GM21576 (cell line): Measurements from ENCODE around the gene GPR17.

Experiments
- ATAC-seq: cut with Tn5 transposase; IDR thresholded peaks from one replicate; pipeline ENCODE4 v1.9.1; 2021; ENCODE audit warnings: mild to moderate bottlenecking, moderate library complexity; ENCODE audit not compliant: unreplicated experiment

Gene GPR17

GRCh38 chr2:127654084-127654837 is 8.3 kb downstream of the GPR17 start:
- ATAC-seq, result no peak

GRCh38 chr2:127654838-127655175 is 8.9 kb downstream of the GPR17 start:
- ATAC-seq, result no peak

DNA sequence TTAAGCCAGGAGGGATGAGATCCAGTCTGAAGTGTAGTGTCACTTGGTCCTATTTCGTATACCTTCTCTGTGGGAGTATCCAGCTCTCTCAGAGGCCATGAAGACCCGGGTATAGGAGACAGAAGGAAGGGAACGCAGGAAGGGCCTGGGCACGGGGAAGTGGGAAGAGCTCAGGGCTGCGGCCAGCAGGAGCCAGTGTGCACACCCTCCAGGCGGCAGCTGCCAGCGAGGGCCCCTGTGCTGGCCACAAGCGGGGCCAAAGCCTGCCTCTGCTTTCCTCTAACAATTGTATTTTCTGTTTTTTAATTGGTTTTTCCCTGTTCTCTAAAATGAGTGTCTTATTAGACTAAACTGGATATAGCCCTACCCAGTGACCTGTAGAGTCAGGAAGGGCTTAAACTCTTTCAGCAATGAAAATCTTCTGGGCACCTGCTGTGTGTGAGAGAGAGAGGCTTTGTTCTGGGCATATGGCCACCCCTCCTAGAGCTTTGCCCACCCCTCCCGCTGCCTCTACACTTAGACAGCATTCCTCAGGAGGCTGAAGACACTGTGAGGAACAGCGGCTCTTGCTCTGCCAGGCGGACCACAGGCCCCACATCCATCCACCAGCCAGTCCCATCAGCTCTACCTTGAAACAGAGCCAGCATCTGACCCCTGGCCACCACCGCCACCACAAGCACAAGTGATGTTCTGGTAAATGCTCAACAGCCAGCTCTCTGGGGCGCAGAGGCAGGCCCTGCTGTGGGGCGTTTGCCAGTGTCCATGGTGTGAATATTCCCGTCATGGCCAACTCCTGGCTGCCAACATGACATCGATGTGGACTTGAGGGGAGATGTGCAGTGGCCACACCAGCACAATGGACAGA is 9.5 kb downstream of the GPR17 start:
- no peak for ATAC-seq

GRCh38 chr2:127656569-127657231 is 10.7 kb downstream of the GPR17 start:
- no peak for ATAC-seq

DNA sequence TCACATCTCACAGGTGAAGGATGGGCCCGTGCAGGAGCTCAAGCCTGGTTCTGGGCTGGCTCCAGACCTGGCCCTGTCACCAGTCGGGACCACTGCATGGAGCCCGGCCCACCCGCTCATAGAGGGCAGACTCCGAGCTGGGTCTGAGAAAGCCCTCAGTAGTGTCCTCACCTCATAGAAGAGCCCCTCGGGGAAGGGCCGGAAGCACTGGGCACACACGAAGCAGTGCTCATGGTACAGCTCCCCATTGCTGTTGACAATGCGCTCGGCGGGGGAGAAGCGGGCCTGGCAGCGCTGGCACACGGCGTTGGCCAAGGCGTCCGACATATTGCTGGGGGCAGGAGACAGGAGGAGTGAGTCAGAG is 11.3 kb downstream of the GPR17 start:
- ATAC-seq, result no peak

GRCh38 chr2:127658146-127658545 is 12.2 kb downstream of the GPR17 start:
- no peak for ATAC-seq

- ATAC-seq, result no peak
Observed at GRCh38 chr2:127658641-127659407, 12.9 kb downstream of the GPR17 start.

DNA sequence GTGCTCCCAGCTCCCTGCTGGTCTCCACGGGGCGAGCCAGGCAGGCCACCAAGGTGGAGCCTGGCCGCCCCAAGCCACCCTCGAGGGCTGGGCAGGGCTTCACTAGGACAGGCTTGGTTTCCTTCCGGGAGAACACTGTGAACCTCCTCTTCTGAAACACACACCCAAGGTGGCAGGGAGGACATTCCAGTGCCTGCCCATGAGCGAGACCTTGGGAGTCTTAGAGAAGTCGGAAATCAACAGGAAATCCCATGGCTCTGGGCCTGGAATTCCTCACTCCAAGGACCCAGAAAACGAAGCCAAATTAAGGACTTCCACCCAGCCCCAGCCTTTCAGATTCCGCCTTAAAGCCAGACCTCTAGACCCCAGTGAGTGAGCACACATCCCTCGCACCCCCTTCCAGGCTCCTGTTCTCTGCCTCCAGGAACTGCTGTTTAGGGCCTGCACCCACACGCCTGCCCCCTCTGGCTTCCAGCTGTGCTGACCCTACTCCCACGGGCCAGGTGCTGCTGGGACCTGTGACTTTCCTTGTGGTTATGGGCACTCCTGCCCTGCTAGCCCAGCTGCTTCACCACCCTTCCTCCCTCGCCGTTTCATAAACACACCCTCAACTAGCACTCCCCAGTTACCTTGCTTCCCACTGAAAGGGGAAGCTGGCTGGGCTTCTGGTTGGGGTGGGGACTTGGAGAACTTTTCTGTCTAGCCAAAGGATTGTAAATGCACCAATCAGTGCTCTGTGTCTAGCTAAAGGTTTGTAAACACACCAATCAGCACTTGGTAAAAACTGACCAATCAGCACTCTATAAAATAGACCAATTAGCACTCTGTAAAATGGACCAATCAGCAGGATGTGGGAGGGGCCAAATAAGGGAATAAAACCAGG is 13.7 kb downstream of the GPR17 start:
- ATAC-seq, result no peak

DNA sequence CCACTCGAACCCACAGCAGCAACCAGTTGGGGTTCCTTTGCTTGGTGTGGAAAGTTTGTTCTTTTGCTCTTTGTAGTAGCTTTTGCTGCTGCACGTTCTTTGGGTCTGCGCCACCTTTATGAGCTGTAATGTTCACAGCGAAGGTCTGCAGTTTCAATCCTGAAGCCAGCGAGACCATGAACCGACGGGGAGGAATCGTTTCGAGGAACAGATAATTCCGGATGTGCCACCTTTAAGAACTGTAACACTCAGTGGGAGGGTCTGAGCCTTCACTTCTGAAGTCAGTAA is 14.3 kb downstream of the GPR17 start:
- ATAC-seq, result no peak

DNA sequence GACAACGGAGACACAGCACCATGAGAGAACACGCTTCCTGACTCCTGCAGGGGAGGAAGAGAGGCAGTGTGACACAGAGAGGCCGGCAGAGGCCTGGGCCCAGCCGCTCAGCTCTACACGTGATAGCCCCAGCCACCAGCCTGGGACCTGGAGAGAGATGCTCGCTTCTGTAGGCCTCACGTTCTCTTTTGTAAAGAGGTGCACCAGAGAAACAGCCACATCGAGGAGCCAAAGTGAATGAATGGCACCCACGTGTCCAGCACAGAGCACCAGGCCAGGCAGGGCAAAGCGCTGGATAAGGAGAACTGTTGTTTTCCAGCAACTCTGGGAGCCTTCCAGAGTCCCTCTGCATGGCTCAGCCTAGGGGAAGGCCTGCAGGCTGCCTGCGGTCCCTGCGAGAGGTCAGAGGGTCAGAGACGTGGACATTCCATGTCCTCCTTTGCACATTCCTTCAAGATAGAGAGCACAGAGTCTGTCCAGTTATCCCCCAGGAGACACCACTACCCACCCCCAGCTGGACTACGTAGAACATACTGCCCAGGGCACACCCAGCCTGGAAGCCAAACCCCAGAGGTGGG is 15.2 kb downstream of the GPR17 start:
- no peak for ATAC-seq

- ATAC-seq, result no peak
Observed at GRCh38 chr2:127661949-127662510, 16.1 kb downstream of the GPR17 start.

DNA sequence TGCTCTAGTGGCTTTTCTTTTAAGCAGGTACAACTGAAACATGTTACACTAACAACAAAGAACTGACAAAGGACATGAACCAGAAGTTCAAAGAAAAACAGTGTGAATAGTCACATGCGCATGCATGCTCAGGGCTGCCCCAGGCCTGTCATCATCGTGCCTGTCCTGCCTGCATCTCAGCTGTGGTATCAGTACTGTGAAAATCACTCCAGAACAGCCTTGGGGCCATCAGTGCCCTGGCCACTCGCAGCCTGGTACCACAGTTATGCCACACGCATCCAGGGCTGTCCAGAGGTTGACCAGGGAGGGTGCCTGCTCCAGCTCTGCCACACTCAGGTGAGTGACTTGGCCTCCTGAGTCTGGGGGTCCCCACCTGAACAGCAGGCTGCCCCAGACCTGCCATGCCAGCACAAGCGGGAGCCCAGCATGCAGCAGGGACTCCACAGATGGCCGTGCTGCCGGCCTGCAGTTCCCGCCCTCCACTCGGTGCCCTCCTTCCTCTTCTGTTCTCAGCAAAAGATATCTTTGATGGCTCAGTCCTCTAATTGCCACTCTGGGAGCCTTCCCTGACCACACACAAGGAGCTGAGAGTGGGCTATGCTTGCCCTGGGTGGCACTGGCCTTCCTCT is 17.1 kb downstream of the GPR17 start:
- ATAC-seq, result no peak

DNA sequence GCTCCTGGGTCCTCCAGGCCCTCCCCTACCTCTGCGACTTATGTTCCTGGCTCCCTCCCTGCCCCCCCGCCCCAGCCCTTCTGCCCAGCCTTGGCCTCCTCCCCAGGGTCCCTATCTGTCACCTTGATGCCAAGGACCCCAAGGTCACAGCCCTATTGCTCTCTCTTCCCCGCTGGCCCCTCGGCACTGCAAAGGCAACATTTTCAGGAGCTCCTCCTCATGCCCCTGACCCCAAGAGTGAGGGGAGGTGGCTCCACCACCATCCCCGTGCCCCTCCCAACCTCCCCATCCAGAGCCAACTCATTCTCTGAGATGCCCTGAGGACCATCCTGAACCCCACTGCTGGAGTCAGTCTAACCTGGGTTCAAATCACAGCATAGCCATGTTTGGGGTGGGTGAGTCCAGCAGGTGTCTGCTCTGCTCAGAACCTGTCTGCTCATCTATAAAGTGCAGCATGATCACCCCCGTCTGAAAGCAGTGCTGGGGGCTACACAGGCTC is 17.7 kb downstream of the GPR17 start:
- ATAC-seq, result no peak

DNA sequence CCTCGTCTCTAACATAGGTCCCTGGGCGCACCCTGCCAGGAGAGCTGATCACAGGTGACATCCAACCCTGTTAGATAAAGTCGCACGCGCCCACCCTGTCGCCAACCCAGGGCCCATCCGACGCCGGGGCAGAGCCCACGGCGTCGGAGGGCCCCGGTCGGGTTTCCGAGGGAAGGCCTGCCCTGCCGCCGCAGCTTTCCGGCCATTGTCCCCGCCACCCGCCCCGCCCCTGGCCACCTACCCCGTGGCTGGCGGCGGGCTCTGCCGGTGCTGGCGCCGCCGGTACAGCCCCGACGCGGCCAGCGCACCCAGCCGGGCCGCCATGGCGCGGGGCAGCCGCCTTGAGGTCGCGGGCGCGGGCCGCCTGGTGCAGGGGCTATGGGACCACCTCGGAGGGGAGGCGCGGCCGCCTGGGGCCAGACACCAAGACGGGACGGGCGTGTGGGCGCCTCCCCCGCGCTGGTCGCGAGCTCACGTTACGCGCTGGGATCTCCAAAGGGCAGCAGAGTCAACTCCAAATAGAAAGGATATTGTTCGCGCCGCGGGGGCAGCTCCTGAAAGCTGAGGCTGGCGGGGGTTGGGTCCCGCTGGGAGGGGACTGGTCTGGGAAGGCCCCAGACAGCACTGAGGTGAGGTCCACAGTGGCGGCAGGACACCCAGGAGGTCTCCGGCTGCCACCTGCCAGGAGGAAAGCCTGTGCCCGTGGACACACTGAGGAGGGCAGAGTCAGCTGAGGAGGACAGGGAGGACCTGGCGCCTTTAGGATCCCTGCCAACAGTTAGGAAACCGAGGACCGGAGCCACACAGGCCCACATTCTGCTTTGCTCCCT is 18.3 kb downstream of the GPR17 start:
- ATAC-seq, result no peak

- ATAC-seq, result no peak
Observed at GRCh38 chr2:127664895-127665225, 18.9 kb downstream of the GPR17 start.

DNA sequence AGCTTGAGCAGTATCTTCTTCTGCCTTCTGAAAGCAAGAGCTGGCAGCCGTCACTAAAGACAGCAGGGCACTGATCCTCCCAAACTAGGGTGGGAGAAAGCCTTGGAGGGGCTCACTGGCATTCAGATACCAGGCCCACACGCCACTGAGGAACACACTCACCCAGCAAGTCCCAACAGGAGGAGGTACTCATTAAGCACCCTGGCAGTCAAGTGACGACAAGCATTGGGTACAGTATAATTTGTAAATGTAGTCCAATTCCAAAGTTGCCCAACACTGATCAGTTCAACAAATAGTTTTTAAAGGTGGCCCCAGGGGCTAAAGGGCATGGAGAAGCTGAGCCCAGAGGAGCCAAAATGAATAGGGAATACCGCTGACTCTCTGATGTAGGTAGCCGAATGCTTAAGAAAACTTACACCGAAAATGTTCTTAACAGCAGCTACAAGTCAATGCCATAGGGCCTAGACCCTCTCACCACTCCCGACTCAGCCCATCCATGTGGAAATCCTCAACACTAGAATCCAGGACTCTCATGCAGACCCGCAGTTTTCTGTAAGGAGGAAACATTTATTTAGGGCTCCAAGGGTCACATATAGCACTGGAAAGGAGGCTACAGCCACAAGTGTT is 19.4 kb downstream of the GPR17 start:
- no peak for ATAC-seq

GRCh38 chr2:127669056-127669455 is 23.1 kb downstream of the GPR17 start:
- ATAC-seq, result no peak
